SU-DHL-6 (cell line): ENCODE measurements around the gene PKP2.

Experiments
- H2AFZ ChIP-seq: fragments of 200-600 bp; sonication (generic); 2 replicates; pipeline ENCODE4 v1.6.1; 2014; ENCODE audit warnings: low read depth, mild to moderate bottlenecking, moderate library complexity, mixed read lengths, antibody characterized with exemption, low read length; ENCODE audit not compliant: severe bottlenecking
- H3F3A ChIP-seq: fragments of 200-600 bp; shearing (Covaris generic); 2 replicates; pipeline ENCODE4 v1.6.0; 2016; ENCODE audit warnings: antibody characterized with exemption, mild to moderate bottlenecking; ENCODE audit not compliant: insufficient read depth
- H3K27ac ChIP-seq: fragments of 200-600 bp; sonication (generic); 2 replicates; pipeline ENCODE4 v1.5.1; 2016; ENCODE audit warnings: low read depth, mild to moderate bottlenecking, low read length, moderate library complexity, mixed read lengths
- H3K27me3 ChIP-seq: fragments of 200-600 bp; sonication (generic), shearing (Covaris generic); 2 replicates; pipeline ENCODE4 v1.6.0; 2014; ENCODE audit warnings: mild to moderate bottlenecking, low read length
- H3K36me3 ChIP-seq: fragments of 200-600 bp; sonication (generic); 2 replicates; pipeline ENCODE4 v1.6.1; 2014; ENCODE audit warnings: mild to moderate bottlenecking, low read length, mixed read lengths
- H3K4me2 ChIP-seq: fragments of 300-600, 200-600 bp; shearing (Covaris generic), sonication (generic); 2 replicates; pipeline ENCODE4 v1.6.0; 2014; ENCODE audit warnings: low read length, low read depth, mild to moderate bottlenecking; ENCODE audit not compliant: poor library complexity, severe bottlenecking
- H3K4me3 ChIP-seq: fragments of 200-600 bp; sonication (generic); 2 replicates; pipeline ENCODE4 v1.5.1; 2014; ENCODE audit warnings: antibody characterized with exemption, low read length, mild to moderate bottlenecking, mixed read lengths; ENCODE audit not compliant: insufficient read depth, poor library complexity, severe bottlenecking
- H3K79me2 ChIP-seq: fragments of 200-600 bp; sonication (generic); 2 replicates; pipeline ENCODE4 v1.6.1; 2014; ENCODE audit warnings: mild to moderate bottlenecking, low read length, moderate library complexity; ENCODE audit not compliant: insufficient read depth
- H3K9ac ChIP-seq: fragments of 200-600 bp; sonication (generic); 2 replicates; pipeline ENCODE4 v1.7.0; 2014; ENCODE audit warnings: mild to moderate bottlenecking, low read length
- H3K9me2 ChIP-seq: fragments of 200-600 bp; sonication (generic); replicated peaks from 2 replicates; pipeline ENCODE4 v1.6.1; 2014; ENCODE audit warnings: low read length; ENCODE audit not compliant: insufficient read depth
- H3K9me3 ChIP-seq: fragments of 200-600 bp; sonication (generic); 2 replicates; pipeline ENCODE4 v1.6.1; 2014; ENCODE audit warnings: low read length, mixed read lengths; ENCODE audit not compliant: insufficient read depth
- H4K20me1 ChIP-seq: fragments of 200-600 bp; sonication (generic); 2 replicates; pipeline ENCODE4 v1.6.1; 2014; ENCODE audit warnings: low read depth, mild to moderate bottlenecking, antibody characterized with exemption, low read length, moderate library complexity, mixed read lengths
- EZH2phosphoT487 ChIP-seq: fragments of 200-600 bp; sonication (generic), shearing (Covaris generic); conservative IDR thresholded peaks from 2 replicates; pipeline ENCODE4 v1.6.1; 2018; ENCODE audit warnings: mild to moderate bottlenecking, antibody characterized with exemption, low read length, moderate library complexity, mixed read lengths
- TF ChIP-seq, protein P1 (sequence below): fragments of 200-600 bp; sonication (generic); IDR thresholded peaks from one replicate; pipeline ENCODE4 v1.5.1; 2017; ENCODE audit warnings: antibody characterized with exemption, mild to moderate bottlenecking, low read length, moderate library complexity; ENCODE audit not compliant: insufficient read depth, poor library complexity, severe bottlenecking

Gene PKP2

DNA sequence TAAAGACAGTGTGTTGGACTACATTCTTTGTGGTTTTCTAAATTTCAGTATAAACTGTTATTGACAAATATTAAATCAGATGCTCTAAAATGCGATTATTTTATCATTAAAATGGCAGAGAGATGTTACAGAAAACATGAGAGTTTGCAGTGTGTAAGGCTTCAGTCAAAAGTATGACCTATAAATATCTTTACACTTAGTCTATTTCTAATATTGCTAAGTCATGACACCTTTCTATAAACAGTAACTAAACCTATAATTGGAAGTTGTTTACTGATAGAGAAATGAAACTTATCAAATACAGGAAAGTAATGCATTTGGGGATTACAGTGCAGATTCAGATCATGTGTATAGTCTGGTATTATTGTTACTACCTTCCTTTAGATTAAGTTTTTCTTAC, 72.0 kb downstream of the PKP2 start:
- no peaks in the 10 kb centered on the region for H3K36me3 ChIP-seq
- no peak overlapping the region for H3K4me2 ChIP-seq
- no peaks in the 10 kb centered on the region for H3F3A ChIP-seq
- no peaks in the 10 kb centered on the region for H3K9me3 ChIP-seq
- no peak overlapping the region for H3K9ac ChIP-seq
- no peak overlapping the region for H3K27ac ChIP-seq
- no peaks in the 10 kb centered on the region for H3K79me2 ChIP-seq
- H3K27me3 ChIP-seq, result no peaks in the 10 kb centered on the region
- no peaks in the 10 kb centered on the region for H4K20me1 ChIP-seq
- no peak overlapping the region for H3K4me3 ChIP-seq
- no peak for TF ChIP-seq EZH2phosphoT487
- TF ChIP-seq, protein P1, sequence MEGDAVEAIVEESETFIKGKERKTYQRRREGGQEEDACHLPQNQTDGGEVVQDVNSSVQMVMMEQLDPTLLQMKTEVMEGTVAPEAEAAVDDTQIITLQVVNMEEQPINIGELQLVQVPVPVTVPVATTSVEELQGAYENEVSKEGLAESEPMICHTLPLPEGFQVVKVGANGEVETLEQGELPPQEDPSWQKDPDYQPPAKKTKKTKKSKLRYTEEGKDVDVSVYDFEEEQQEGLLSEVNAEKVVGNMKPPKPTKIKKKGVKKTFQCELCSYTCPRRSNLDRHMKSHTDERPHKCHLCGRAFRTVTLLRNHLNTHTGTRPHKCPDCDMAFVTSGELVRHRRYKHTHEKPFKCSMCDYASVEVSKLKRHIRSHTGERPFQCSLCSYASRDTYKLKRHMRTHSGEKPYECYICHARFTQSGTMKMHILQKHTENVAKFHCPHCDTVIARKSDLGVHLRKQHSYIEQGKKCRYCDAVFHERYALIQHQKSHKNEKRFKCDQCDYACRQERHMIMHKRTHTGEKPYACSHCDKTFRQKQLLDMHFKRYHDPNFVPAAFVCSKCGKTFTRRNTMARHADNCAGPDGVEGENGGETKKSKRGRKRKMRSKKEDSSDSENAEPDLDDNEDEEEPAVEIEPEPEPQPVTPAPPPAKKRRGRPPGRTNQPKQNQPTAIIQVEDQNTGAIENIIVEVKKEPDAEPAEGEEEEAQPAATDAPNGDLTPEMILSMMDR, result no peak
- no peak overlapping the region for H2AFZ ChIP-seq
- no peaks in the 10 kb centered on the region for H3K9me2 ChIP-seq

DNA sequence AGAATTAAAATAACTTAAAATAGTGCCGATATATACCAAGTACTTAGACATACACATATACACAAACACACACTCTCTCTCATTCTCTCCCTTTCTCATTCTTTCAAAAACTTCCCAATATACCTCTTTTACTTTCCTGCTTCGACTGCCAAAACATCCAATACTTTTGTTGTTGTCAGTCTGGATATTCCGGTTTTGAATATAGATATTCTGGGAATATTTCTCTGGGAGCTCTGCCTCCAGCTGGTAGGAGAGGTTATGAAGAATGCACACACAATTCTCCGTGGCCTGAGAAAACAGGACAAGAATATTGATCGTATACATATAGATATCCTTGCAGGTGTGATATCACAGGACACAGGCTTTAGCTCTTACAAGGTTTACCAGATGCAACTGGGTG, 74.2 kb downstream of the PKP2 start:
- Histone ChIP-seq H3K4me3 (no peak overlapping the region), H3K9me2 (no peaks in the 10 kb centered on the region), H3K27ac (no peak overlapping the region), H3K36me3 (no peaks in the 10 kb centered on the region), H3K9ac (no peak overlapping the region), H3K79me2 (no peaks in the 10 kb centered on the region), H4K20me1 (no peaks in the 10 kb centered on the region), H2AFZ (no peak overlapping the region), H3K4me2 (no peak overlapping the region), H3F3A (no peaks in the 10 kb centered on the region), H3K27me3 (no peaks in the 10 kb centered on the region), H3K9me3 (no peaks in the 10 kb centered on the region)
- TF ChIP-seq, protein P1, result no peak
- no peak for TF ChIP-seq EZH2phosphoT487

DNA sequence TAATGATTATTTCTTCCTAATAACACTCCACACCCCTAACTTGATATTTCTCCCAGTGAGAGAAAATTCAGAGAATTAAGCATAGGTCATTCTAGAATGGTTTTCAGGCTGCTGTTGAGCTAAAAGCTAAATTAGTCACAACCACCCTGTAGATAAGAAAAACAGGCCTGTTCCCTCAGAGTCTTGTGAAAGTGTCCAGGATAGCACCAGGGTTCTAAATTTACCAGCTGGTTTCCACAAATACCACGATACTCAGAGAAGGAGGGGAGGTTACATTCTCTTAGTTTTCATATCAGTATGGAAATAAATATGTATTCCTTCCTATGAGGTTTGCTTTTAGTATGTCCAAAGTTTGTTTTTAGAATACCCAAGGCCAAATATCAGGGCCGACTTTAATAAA, 74.9 kb downstream of the PKP2 start:
- Histone ChIP-seq H3K79me2 (no peaks in the 10 kb centered on the region), H2AFZ (no peak overlapping the region), H4K20me1 (no peaks in the 10 kb centered on the region), H3K27ac (no peak overlapping the region), H3K27me3 (no peaks in the 10 kb centered on the region), H3K36me3 (no peaks in the 10 kb centered on the region), H3K4me3 (no peak overlapping the region), H3K4me2 (no peak overlapping the region), H3K9me3 (no peaks in the 10 kb centered on the region), H3K9me2 (no peaks in the 10 kb centered on the region), H3K9ac (no peak overlapping the region), H3F3A (no peaks in the 10 kb centered on the region)
- no peak for TF ChIP-seq EZH2phosphoT487
- TF ChIP-seq, protein P1, result no peak

DNA sequence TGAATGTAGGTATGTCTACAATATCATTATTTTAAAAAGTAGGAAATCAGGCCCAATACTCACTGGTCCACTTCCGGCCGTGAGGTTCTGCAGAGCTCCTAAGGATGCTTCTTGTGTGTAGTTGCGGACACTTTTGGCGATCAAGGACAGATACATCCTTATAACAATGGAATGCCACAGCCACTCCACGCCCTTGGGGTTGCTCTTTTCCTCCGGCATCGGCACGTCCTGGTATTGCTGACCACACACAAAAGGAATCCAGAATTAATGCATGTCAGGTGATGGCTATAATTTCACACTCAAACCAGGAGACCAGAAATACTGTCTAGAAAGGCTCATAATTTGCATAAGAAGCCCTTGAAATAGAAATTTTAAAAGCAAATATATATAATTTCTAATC, 75.3 kb downstream of the PKP2 start:
- no peaks in the 10 kb centered on the region for H3K27me3 ChIP-seq
- H3K9me3 ChIP-seq, result no peaks in the 10 kb centered on the region
- no peaks in the 10 kb centered on the region for H4K20me1 ChIP-seq
- H3F3A ChIP-seq, result no peaks in the 10 kb centered on the region
- H2AFZ ChIP-seq, result no peak overlapping the region
- H3K4me3 ChIP-seq, result no peak overlapping the region
- H3K27ac ChIP-seq, result no peak overlapping the region
- H3K9ac ChIP-seq, result no peak overlapping the region
- H3K36me3 ChIP-seq, result no peaks in the 10 kb centered on the region
- H3K79me2 ChIP-seq, result no peaks in the 10 kb centered on the region
- TF ChIP-seq, protein P1, result no peak
- TF ChIP-seq EZH2phosphoT487, result no peak
- H3K9me2 ChIP-seq, result no peaks in the 10 kb centered on the region
- no peak overlapping the region for H3K4me2 ChIP-seq
